GM18519 (cell line): ENCODE results near the gene AP3B1.

Experiments used
- ATAC-seq: cut with Tn5 transposase; IDR thresholded peaks from one replicate; pipeline ENCODE4 v1.9.1; 2021; ENCODE audit warnings: mild to moderate bottlenecking, moderate library complexity; ENCODE audit not compliant: unreplicated experiment, low FRiP score

The AP3B1 gene

GRCh38 chr5:77987988-77988387 is 306.5 kb downstream of the AP3B1 start:
- no peak for ATAC-seq

- ATAC-seq = no peak
Measured at GRCh38 chr5:77987331-77987730, 307.2 kb downstream of the AP3B1 start.

GRCh38 chr5:77986261-77986660 is 308.2 kb downstream of the AP3B1 start:
- ATAC-seq = no peak

- ATAC-seq = no peak
Measured at GRCh38 chr5:77985247-77985646, 309.3 kb downstream of the AP3B1 start.

DNA sequence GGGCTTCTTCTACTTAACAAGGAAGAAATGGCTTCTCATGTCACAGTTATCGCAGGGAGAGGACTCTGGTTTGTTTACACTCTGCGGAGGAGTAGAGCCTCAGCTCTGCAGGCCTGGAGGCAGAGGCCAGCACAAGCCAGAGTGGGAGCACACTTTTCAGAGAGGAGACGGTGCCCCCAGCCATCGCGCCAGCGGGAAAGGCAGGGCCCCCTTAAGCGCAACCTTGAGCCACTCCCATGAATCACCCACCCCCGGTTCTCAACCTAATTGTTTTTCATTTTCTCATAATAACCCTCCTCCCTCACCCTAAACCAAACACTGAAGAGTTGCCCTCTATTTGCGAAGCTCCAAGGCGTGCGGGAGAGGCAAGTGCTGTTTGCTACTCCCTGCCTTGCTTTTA is 309.9 kb downstream of the AP3B1 start:
- no peak for ATAC-seq

DNA sequence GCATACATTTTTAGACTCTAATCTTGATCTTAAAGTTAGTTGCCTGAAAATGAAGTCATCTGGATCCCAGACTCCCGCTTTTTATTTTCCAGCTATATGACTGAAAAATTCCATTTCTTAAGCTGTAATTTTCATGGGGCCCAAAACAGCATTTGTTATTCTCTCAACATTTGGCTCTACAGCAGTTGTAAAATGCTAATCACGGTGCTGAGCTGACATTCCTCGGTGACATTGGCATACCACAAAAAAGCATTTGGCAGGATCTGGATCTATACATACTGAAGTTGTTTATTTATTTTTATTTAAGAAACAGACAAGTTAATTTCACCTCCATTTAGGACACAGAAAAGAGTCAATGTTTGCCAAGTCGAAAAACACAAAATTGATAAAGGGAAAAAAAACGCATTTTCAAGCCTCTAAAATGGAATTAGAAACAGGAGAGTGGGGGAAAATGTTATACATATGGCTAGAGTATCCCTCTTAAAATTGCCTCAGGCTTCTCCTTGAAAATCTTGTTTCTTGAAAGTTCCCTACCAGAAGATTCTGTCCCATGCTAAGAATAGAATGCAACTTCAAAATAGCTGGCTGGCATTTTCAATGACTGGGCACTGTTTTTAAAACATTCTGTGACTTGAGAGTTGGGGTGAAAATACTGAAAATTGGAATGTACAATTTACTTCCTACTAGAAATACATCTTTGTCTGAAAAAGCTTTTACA is 310.9 kb downstream of the AP3B1 start:
- no peak for ATAC-seq

- no peak for ATAC-seq
Measured at GRCh38 chr5:77981820-77982219, 312.7 kb downstream of the AP3B1 start.

DNA sequence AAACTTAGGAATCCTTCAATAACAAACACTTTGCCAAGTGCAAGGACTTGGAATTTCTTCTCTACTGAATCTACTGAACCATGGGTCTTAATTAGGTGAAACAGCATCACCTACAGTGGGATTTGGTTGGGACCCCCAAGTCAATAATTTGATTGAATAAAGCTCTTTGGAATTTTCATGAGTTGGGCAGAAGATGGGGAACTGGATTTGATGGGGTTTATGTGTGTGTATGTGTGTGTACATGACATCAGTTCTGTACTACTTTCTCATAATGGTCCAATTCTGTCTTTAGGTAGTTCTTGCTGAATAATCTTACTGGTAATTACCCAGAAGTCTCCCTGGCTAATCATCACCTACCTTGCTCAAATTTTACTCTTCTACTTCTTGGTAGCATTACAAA is 319.9 kb downstream of the AP3B1 start:
- no peak for ATAC-seq

DNA sequence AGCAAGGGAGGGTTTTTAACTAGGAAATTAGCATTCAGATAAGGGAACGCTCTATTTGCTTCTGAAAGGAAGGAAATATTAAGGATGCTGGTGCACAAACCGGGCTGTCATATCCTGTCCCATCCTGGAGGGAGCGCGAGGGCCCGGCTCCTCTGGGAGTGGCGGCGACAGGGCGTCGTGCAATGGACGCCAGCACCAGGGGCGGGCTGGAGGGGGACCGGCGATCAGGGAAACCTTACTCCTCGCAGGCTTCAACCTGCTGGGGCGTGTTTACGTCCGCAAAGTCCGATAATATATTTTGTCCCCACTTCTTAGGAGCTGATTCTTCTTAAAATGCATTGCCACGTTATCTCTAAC is 321.3 kb downstream of the AP3B1 start:
- no peak for ATAC-seq

DNA sequence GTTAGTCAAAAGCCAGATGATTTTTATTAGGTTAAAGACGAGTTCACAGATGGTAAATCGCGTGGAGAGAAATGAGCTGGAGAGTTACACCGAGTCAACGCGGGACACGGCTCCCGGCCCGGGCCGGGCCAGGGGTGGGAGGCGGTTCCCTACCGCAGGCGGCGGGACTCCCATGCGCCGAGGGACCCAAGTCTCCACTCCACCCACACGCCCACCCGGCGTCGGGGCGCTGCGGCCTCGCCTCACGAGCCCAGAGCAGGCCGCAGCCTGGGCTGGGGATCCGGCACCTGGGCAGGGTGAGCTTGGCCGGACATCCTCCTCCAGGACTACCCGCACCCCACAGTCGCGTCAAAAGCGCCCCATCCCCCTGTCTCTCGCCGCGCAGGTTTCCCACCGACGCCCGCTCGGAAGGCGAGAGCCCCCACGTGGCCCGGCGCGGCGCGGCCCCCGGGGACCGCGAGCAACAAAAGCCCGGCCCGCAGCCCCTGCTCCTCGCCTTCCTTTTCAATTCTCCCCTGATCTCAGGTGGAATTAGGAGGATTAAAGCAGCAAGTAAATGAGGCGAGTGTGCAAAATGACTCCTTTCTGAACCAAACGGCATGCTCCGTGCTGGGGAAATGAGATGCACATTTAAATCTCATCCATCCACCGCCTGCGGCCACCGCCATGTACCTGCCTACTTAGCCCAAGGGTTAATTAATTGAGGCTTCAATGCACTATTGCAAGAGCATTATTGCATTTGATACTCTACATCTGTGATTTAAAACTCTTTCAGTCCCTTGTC is 321.8 kb downstream of the AP3B1 start:
- no peak for ATAC-seq

- ATAC-seq = no peak
Measured at GRCh38 chr5:77971776-77972468, 322.6 kb downstream of the AP3B1 start.

DNA sequence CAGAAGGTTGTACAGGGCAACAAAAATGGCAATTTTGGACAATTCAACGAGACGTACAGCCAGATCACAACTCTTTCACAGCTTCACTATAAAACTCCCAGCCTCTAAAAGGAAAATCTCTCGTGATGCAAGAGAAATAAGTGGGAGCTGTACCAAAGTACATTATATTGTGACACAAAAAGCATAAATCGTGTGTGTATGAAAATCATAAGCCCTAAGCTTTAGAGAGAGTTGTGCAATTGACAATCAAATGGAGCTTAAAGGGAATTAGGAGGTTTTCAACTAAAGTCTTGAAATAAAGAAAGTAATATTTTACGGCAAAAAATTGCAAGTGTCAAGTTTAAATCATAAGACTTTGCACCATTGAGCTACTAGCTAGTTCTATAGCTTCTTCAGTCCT is 323.6 kb downstream of the AP3B1 start:
- ATAC-seq = no peak

DNA sequence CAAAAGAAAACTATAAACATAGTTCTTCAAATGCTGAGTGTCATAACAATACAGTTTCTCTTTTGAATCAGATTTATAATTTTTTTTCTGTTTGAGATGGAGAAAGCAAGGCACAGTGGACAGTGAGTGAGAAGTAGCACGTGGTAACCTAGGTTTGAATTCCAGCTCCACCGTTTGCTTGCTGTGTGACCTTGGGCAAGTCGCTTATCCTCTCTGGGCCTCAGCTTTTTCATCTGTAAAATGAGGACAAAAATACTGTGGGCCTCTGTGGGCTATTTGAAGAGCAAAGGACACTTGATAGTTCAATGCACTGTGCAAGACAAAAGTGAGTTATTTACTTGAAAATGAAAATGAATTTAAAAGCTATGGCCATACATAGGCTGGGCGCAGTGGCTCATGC is 330.7 kb downstream of the AP3B1 start:
- no peak for ATAC-seq

GRCh38 chr5:77960863-77961396 is 333.6 kb downstream of the AP3B1 start:
- no peak for ATAC-seq

- no peak for ATAC-seq
Measured at GRCh38 chr5:77960305-77960704, 334.2 kb downstream of the AP3B1 start.

- no peak for ATAC-seq
Measured at GRCh38 chr5:77958642-77959330, 335.7 kb downstream of the AP3B1 start.

GRCh38 chr5:77957931-77958521 is 336.5 kb downstream of the AP3B1 start:
- no peak for ATAC-seq

GRCh38 chr5:77957516-77957915 is 337.0 kb downstream of the AP3B1 start:
- ATAC-seq = no peak

DNA sequence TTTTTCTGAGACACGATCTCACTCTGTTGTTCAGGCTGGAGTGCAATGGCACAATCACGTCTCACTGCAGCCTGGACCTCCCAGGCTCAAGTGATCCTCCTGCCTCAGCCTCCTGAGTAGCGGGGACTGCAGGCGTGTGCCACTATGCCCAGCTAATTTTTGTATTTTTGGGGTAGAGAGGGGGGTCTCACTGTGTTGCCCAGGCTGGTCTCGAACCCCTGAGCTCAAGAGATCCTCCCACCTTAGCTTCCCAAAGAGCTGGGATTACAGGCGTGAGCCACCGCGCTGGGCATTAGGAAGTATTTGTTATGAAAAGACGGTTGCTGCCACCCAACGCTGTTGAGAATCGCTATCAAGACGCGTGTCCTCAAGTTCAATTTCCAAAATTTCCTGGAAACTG is 337.4 kb downstream of the AP3B1 start:
- no peak for ATAC-seq

DNA sequence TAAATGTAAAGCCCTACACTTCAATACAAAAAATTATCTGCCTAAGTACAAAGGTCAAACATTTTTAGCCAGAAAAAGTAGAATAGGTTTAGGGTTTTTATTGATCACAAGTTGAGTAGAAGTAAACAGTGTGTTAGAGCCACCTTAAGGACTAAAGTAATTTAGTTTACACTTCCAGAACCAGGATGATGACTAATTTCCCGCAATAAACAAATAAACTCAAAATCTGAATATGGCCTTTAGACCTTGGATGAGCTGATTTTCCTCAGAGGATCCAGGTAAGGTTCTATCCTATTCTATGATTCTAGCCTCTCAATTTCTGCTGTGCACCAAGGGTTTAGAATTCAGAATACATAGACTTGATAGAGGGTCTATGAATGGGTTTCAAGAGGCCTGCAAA is 338.9 kb downstream of the AP3B1 start:
- no peak for ATAC-seq
